Right cardiac atrium (tissue), 5 donors: ENCODE data around the gene ENC1. TPM values are rescaled to one million over a fixed set of nuclear protein-coding genes. Genes with fewer than 3 reads are reported as not detected.
"Not testable (repeated sequence)": the region's sequence is repeated elsewhere in the genome, so short reads cannot be mapped to it uniquely, and the experiment has no call there.

ENCODE experiments used
- ATAC-seq, 2 donors: fragments of 200-7000 bp; cut with Tn5 transposase; one replicate each; pipeline versions ENCODE4 v1.8.0 to v1.9.1; 2020; ENCODE audit warnings: moderate library complexity in 2 of 2, mild to moderate bottlenecking in 1 of 2
- DNase-seq, 3 donors: peaks; one replicate each; pipeline ENCODE4 v3.0.0-alpha.2; 2020
- H3K27ac ChIP-seq: one replicate; pipeline ENCODE4 v1.5.1; 2013; ENCODE audit warnings: mild to moderate bottlenecking, low read length, control low read depth, moderate library complexity
- H3K27me3 ChIP-seq: one replicate; pipeline ENCODE4 v1.6.1; 2013; ENCODE audit not compliant: control insufficient read depth, insufficient read depth
- H3K4me1 ChIP-seq: one replicate; pipeline ENCODE4 v1.6.1; 2013; ENCODE audit warnings: low read length; ENCODE audit not compliant: control insufficient read depth, insufficient read depth
- H3K4me3 ChIP-seq: one replicate; pipeline ENCODE4 v1.5.1; 2013; ENCODE audit warnings: low read length, control low read depth
- H3K9me3 ChIP-seq: one replicate; pipeline ENCODE4 v1.6.1; 2013; ENCODE audit warnings: low read length; ENCODE audit not compliant: control insufficient read depth
- WGBS: extraction: QIAGEN DNeasy Blood & Tissue Kit; methylation state at CpG from one replicate; pipeline ENCODE4 v1.1.7; 2013; 5-methylcytosine and 5-hydroxymethylcytosine counted together
- intact Hi-C, 4 donors: fragments of 100-400 bp; cut with DNase I; formaldehyde crosslinking; loops; one replicate each; pipeline versions ENCODE4 v1.11.0 to v1.14.0; 2022 to 2023
- long read RNA-seq, 4 donors: library from polyadenylated mRNA; unstranded; transcript quantifications; one replicate each; pipeline ENCODE4 v2.0.0, GENCODE V29; 2020 to 2021
- polyA plus RNA-seq: library from polyadenylated mRNA; stranded (reverse); fragments of 200-250 nt; gene quantifications from one replicate; pipeline ENCODE4 v1.2.3, GENCODE V29; 2013
- total RNA-seq, 4 donors: library from RNA; stranded (reverse); fragmentation: NEBNext Ultra II Directional; extraction: Animal tissue kit (Norgen Biotek cat#: 25700); gene quantifications; one replicate each; pipeline ENCODE4 v1.2.1, GENCODE V29; 2021
- donor health status: healthy with polysubstance abuse.
- donor health status: DM: no; HTN: yes; CAD: no.
- donor health status: DM: no; HTN: no; CAD: no.
- donor health status: DM: no; HTN: yes; CAD: no; lungs with severe emphysema.
- donor health status: DM: yes; HTN: yes; CAD: no.

ENC1 gene, protein sequence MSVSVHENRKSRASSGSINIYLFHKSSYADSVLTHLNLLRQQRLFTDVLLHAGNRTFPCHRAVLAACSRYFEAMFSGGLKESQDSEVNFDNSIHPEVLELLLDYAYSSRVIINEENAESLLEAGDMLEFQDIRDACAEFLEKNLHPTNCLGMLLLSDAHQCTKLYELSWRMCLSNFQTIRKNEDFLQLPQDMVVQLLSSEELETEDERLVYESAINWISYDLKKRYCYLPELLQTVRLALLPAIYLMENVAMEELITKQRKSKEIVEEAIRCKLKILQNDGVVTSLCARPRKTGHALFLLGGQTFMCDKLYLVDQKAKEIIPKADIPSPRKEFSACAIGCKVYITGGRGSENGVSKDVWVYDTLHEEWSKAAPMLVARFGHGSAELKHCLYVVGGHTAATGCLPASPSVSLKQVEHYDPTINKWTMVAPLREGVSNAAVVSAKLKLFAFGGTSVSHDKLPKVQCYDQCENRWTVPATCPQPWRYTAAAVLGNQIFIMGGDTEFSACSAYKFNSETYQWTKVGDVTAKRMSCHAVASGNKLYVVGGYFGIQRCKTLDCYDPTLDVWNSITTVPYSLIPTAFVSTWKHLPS
- total RNA-seq (10 to 100 TPM in 1 of 4 donors, 1 to 10 TPM in 3; 5.3 to 14.9 (median 7.0) TPM), polyA plus RNA-seq (2.9 TPM)
- long read RNA-seq, donor 1, full-length matches to known transcripts = 2 of 4 reads
- long read RNA-seq, donor 1, partial matches to known transcripts = 2 of 4 reads
- long read RNA-seq, donor 1, other reads (novel, unspliced or antisense) = 0 of 4 reads
- long read RNA-seq, donor 2, full-length matches to known transcripts = 1 of 2 reads
- long read RNA-seq, donor 2, partial matches to known transcripts = 0 of 2 reads
- long read RNA-seq, donor 2, other reads (novel, unspliced or antisense) = 1 of 2 reads
- long read RNA-seq, donor 3, full-length matches to known transcripts = 20 of 26 reads
- long read RNA-seq, donor 3, partial matches to known transcripts = 1 of 26 reads
- long read RNA-seq, donor 3, other reads (novel, unspliced or antisense) = 5 of 26 reads
- long read RNA-seq, donor 4 = 0 reads

DNA sequence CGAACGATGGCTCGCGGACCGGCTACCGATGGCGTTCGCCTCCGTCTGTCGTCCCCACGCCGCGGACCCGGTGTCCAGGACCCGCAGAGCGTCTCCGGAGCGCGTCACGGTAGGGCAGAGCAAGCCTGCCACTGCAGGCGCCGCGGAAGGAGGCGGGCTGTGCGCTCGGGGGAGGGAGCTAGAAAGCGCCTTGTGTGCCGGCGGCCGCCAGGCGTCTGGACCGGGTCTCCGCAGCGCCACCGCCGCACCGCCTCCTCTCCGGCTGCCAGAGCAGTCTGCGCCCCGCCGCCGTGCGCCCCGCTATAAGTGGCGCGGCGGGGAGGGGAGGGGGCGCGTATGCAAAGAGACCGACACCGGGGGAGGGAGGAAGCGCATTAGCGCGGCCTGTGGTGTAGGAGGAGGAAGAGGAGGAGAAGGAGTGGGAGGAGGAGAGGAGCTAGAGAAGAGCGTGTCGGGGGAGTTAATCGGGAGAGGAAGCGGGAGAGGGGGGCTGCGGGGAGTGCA, at the start of gene ENC1:
Gene ENC1, minus strand, starts transcription at position 279 of the 504 bp plus-strand sequence. CDS start 4,243 bp downstream, outside the sequence.
- intact Hi-C loops = loop anchor here in 2 of 4 donors (5.0 to 10.0 kb wide), 2 partner anchors 603 to 856 kb away; no protein-coding TSS in a partner anchor
- DNase-seq = peak; percentile 90 to 96 (median 95)
- H3K4me1 ChIP-seq = peaks cover 5% of the 10 kb centered on the region

DNA sequence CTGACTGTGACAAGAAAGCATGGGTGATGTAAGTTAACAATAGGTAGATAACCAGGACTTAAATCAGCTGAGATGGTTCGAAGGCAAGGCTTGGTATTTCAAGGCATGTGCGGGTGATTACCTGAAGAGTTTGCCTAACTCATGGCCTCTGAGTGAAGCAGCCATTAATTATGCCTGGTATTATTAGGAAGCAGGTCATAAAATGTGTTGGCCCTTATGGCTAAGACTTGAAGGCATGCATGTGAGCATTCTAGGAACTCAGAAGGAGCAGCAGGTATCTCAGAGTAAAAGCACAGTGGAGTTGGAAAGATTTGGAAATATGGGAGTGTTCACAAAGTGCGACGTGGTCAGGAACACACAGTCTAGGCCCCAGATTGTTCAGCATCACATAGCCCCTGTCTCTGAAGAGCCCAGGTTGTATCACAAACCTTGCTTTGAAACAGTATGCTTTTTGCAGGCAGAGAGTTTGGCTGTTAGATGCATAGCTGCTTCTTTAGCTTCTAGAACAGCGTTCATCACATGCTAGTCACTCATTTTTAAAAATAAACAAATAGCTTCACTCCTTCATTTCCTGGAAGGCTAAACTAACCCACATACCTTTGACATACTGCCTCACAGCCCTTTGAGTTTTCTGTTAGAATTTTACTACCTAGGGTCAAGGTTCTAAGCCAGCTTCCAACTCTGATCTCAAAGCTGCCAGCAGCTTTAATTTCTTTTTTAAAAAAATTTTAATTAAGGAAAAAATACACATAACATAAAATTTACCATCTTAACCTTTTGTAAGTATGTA, 46.6 kb upstream of the ENC1 start:
- Histone ChIP-seq H3K9me3 (no peaks in the 10 kb centered on the region), H3K4me1 (peaks cover 9% of the 10 kb centered on the region), H3K27ac (no peak overlapping the region), H3K4me3 (no peak overlapping the region), H3K27me3 (no peaks in the 10 kb centered on the region)
- DNase-seq (no peak), ATAC-seq (no peak)
- intact Hi-C loops = no loop called here
- WGBS = 87% methylated on average over 5 of the region's 5 CpGs

More for the DNA sequence above, at the start of gene ENC1:
- H3K27me3 ChIP-seq = no peaks in the 10 kb centered on the region
- no peaks in the 10 kb centered on the region for H3K9me3 ChIP-seq
- peak; percentile 94 for ATAC-seq
- H3K27ac ChIP-seq = peak within 1 kb of the TSS; percentile 69
- under 1% methylated on average over 59 of the region's 59 CpGs for WGBS
- H3K4me3 ChIP-seq = peak within 1 kb of the TSS; percentile 66

- peak overlapping the region; percentile 69 for H3K27ac ChIP-seq
- peak overlapping the region; percentile 54 for H3K4me3 ChIP-seq
- intact Hi-C loops = no loop called here
- ATAC-seq (peak; percentile 19 to 26), DNase-seq (no peak)
- no peaks in the 10 kb centered on the region for H3K9me3 ChIP-seq
- H3K27me3 ChIP-seq = no peaks in the 10 kb centered on the region
- 47% methylated on average over 10 of the region's 10 CpGs for WGBS
- H3K4me1 ChIP-seq = peaks cover 9% of the 10 kb centered on the region
These were observed 45.6 kb upstream of the ENC1 start for GRCh38 chr5:74685979-74686631.

- ATAC-seq = peak; percentile 99
- no peaks in the 10 kb centered on the region for H3K27me3 ChIP-seq
- intact Hi-C loops = no loop called here
- H3K4me3 ChIP-seq = peak within 1 kb of the TSS; percentile 54
- DNase-seq = peak; percentile 93 to 97 (median 96)
- H3K9me3 ChIP-seq = no peaks in the 10 kb centered on the region
- 4% methylated on average over 78 of the region's 78 CpGs for WGBS
- H3K4me1 ChIP-seq = peaks cover 9% of the 10 kb centered on the region
- H3K27ac ChIP-seq = peak within 1 kb of the TSS; percentile 69
These were observed 44.6 kb upstream of the ENC1 start, which contains the start of gene HEXB for GRCh38 chr5:74684900-74685851. Gene HEXB (plus strand): TSS chr5:74685233. CDS start chr5:74685261, 28 bp downstream.

DNA sequence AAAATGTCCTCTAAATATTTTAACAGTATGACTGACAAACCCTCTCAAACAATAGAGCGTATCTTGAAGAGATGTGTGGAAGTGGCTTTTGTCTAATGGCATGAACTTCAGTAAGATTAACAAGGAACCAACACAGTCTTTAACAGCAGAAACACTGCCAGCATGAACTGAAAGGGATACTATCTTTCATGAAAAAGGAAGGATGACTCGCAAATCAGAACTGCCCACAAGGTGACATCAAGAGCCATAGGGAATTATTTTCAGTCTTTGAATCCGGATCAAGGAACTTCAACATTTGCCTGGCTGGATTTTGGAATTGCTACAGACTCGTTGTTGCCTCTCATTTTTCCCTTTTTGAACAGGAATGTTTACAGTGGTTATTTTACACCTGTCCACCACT, 39.4 kb upstream of the ENC1 start:
- H3K27ac ChIP-seq = no peak overlapping the region
- ATAC-seq (no peak), DNase-seq (no peak)
- 57% methylated on average over 4 of the region's 4 CpGs for WGBS
- H3K4me1 ChIP-seq = no peaks in the 10 kb centered on the region
- H3K4me3 ChIP-seq = no peak overlapping the region
- intact Hi-C loops = no loop called here
- H3K27me3 ChIP-seq = no peaks in the 10 kb centered on the region
- H3K9me3 ChIP-seq = no peaks in the 10 kb centered on the region

GRCh38 chr5:74679300-74679699, 38.8 kb upstream of the ENC1 start:
- DNase-seq, intact Hi-C loops, H3K27me3 ChIP-seq, H3K9me3 ChIP-seq, H3K4me3 ChIP-seq, ATAC-seq, H3K4me1 ChIP-seq, H3K27ac ChIP-seq: not testable (repeated sequence)
- WGBS = 81% methylated on average over 3 of the region's 3 CpGs

DNA sequence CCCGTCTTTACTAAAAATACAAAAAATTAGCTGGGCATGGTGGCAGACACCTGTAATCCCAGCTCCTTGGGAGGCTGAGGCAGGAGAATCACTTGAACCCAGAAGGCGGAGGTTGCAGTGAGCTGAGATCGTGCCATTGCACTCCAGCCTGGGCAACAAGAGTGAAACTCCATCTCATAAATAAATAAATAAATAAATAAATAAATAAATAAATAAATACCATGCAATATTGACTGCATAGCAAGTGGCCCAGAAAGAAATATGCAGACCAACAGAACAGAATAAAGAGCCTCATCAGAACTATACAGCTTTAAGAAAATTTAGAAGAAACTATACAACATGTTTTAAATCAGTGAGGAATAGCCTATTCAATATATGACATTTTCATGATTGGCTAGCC, 37.6 kb upstream of the ENC1 start:
- WGBS = 96% methylated on average over 3 of the region's 3 CpGs
- intact Hi-C loops, H3K9me3 ChIP-seq, H3K27me3 ChIP-seq, ATAC-seq, H3K4me1 ChIP-seq, H3K4me3 ChIP-seq, H3K27ac ChIP-seq, DNase-seq: not testable (repeated sequence)

- H3K27ac ChIP-seq, H3K9me3 ChIP-seq, ATAC-seq, H3K4me1 ChIP-seq, DNase-seq, H3K4me3 ChIP-seq, intact Hi-C loops, H3K27me3 ChIP-seq: not testable (repeated sequence)
- WGBS = 92% methylated on average over 6 of the region's 6 CpGs
These were observed 35.9 kb upstream of the ENC1 start for GRCh38 chr5:74676466-74676865.
